NCI-H1436 (cell line): Measurements from ENCODE around the gene FAT4.

Source experiments
- DNase-seq: peaks from one replicate; lab custom pipeline; 2025; lab: John Stamatoyannopoulos, UW

The FAT4 gene

GRCh38 chr4:125317525-125317877, 2.7 kb downstream of the FAT4 start:
- DNase-seq = no peak

DNA sequence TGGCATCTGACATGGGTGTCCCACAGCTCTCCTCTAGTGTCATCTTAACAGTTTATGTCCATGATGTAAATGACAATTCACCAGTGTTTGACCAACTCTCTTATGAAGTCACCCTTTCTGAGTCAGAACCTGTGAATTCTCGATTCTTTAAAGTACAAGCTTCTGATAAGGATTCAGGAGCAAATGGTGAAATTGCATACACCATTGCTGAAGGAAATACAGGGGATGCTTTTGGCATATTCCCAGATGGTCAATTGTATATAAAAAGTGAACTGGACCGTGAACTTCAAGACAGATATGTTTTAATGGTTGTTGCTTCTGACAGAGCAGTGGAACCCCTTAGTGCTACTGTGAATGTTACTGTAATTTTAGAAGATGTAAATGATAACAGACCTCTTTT, 4.6 kb downstream of the FAT4 start:
- DNase-seq = no peak

DNA sequence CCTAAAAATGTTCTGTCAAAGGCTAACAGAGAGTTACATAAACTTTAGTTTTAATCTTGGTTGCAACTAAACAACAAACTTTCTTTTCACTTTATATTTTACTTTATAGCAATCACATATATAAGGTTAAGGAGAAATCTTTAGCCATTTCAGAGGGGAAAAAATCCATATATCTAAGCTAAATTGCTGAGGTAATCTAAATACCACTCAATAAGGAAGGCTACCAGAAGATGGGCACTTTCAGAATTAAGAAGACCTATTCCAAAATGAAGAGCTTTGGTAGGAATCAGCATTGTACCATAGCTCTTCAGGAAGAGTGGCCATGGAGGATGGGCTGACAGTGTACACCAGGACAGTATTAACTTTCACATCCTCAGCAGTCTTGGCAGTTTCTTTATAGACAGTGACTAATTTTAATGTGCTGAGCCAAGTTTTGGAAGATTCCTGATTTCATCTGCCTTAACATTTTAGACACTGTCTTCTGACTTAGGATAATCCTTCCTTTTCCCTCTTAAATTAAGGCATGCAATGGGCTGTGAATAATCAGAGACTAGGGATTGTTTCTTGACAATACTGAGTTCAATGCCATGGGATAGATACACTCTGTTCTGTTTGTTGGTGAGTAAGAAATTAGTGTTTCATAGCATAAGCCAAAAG, 7.1 kb downstream of the FAT4 start:
- DNase-seq = no peak

DNA sequence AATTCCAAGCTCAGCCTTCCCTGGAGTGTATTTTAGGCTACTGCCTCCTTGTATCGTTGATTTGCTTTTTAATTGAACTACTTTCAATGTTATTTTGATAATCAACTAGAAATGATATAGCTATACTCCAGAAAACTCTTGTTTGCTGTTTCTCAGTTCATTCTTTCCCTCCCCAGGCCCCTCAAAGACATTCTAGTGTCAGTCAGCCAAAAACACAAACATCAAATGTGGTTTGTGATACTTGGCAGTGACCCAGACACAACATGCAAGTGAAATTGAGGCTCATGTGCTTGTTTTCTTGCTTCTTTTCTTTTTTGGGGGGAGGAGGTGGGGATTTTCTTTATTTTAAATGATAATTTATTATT, 7.6 kb downstream of the FAT4 start:
- DNase-seq = no peak

GRCh38 chr4:125323654-125324053, 8.9 kb downstream of the FAT4 start:
- no peak for DNase-seq

GRCh38 chr4:125325733-125326132, 11.0 kb downstream of the FAT4 start:
- DNase-seq = no peak

DNA sequence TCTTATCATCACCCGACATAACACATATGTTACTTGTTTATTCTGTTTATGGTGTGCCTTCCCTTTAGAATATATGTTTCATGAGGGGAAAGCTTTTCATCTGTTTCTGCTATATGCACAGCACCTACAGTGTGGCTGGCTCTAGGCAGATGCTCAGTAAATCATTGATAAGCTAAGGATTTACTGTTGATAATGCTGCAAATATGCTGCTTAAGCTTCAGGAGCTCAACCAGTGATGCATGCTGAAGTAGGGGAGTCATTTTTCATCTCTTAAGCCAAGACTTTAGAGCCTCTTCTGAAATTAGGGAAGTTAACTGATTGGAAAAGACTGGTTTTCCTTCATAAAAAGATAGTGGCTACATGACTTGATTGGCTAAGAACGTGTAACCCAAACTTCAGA, 16.4 kb downstream of the FAT4 start:
- no peak for DNase-seq

- DNase-seq = no peak
Observed at GRCh38 chr4:125334926-125335325, 20.2 kb downstream of the FAT4 start.

GRCh38 chr4:125338814-125339213, 24.1 kb downstream of the FAT4 start:
- no peak for DNase-seq

DNA sequence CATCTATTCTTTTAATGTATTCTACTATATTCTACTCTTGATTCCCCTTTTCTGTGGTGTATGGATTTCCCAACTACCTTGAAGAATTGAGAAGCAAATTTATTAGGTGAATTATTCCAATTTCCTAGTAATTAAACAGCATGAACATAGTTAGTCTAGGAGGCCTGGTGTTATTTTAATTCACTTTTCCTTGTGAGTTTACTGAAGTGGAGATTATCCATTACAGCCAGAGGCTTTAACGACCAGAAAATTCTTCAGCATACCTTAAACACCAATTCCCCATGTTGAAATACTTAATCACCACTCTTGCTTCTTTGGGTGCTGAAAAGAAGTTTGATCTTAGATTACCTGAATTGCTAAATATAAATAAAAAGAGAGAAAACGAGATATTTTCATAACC, 29.4 kb downstream of the FAT4 start:
- DNase-seq = no peak

- DNase-seq = no peak
Observed at GRCh38 chr4:125346616-125347015, 31.9 kb downstream of the FAT4 start.

DNA sequence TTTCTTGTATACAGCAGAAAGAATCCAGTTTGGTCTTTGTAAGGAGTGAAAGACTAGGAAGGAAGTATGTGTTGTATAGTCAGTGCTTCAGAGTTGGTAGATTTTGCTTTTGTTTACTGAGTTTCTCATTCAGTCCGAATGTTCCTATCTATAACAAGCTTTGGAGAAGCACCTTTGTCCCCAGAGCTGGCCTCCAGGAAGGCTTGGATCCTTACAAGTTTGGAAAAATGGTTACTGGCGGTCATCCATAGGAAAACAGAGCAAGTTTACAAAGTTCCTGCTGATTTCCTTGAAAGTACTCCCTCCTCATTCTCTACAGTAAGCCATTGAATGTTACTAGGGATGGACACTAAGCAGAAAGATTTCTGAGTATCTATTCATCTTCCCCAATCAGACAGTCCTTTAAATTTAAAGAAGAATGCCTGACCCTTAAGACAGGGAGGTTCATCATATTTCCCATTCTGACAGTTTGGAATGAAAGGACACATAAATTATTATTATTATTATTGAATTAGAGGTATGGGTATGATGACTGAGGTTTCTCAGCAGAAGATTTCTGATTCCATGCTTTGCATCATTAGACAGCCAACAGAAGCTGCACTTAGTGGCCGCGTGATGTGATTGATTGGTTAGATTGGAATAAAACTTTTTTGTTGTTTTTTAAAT, 35.8 kb downstream of the FAT4 start:
- no peak for DNase-seq

- no peak for DNase-seq
Observed at GRCh38 chr4:125352521-125352920, 37.8 kb downstream of the FAT4 start.

DNA sequence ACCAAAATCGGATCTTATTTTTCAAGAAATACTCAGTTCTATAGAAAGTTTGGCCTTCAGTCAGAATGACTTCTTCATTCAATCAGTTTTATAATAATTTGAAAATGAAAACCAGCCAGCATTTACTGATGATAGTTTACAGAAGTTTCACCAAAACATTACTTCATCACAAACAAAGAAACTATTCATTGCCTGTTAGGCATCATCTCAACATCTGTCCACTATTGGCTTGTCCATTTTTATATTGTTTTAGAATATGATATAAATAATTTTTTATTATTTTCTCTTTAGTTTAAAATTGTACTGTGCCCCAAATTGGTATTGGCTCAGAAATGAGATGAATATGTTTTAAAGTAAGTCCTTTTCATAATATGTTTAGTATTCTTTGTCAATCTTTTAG, 38.4 kb downstream of the FAT4 start:
- no peak for DNase-seq

DNA sequence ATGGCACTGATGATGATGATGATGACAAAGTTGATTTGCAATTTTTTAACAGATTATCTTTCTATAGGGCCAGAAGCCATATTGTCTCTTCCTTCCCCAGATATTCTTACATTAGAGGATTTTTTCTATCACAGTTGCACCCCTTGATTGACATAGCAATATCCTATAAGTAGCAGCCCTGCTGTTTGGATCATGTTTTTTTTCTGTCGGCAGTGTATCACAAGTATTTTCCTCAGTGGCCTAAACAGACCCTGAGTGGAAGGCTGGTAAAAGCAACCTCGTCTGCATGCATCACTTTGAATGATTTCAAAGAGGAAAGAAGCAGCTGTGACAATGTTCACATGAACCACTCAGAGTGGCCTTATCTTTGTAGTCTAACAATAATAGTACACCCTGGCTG, 41.0 kb downstream of the FAT4 start:
- DNase-seq = no peak

DNA sequence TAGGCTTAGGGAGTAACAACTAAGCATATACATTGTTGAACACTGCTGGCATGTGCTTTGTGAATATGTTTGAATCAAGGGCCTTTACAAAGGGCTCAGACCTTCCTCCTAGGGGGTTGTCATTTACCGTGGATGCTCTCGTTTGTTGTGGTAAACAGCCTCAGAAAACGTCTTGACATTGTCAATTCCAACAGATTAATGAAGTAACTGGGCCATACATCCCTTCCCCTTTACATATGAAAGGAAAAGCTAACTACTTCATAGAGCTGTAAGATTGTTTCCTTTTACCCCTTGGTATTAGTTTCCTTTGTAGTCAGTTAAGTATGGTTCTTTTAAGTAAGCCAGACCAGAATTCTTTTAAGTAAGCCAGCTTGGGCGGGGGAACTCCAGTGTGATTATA, 42.9 kb downstream of the FAT4 start:
- no peak for DNase-seq

DNA sequence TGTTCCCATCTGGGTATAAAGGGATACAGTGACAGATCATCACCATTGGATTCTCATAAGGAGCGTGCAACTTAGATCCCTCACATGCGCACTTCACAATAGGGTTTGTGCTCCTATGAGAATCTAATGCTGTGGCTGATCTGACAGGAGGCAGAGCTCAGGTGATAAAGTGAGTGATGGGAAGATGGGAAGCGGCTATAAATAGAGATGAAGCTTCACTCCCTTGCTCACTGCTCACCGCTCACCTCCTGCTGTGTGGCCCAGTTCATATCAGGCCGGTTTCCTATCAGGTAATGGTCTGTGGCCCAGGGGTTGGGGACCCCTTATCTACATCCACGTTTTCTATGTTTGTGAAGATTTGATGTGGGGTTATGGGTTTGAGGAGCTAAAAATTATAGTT, 43.7 kb downstream of the FAT4 start:
- DNase-seq = no peak

GRCh38 chr4:125359363-125359762, 44.6 kb downstream of the FAT4 start:
- DNase-seq = no peak

GRCh38 chr4:125359960-125360634, 45.3 kb downstream of the FAT4 start:
- no peak for DNase-seq

DNA sequence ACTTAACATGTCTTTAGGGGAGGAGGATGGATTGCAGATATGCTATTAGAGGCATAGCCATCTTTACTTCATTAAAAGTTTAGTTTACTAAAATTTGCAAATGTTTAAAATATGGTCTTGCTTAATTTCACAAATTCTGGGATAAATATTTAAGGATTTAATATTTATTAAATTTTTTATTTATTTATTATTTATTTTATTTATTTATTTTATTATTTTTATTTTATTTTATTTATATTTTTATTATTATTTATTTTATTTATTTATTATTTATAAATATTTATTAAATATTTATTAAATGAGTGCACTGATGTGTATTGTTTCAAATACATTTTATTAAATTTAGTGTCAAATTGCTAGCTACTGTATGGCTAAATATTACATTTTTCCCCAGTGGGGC, 46.0 kb downstream of the FAT4 start:
- no peak for DNase-seq
